HL-60/S4 treated with phorbol 12-myristate 13-acetate at 8.2 ng/mL for 4 days and 3 days (cell line): ENCODE data around the gene CYP27B1.
"Not testable (repeated sequence)": the region's sequence is repeated elsewhere in the genome, so short reads cannot be mapped to it uniquely, and the experiment has no call there.

ENCODE experiments used
- in situ Hi-C: fragments of 300-500 bp; cut with MboI; formaldehyde crosslinking; loops from 2 replicates; pipeline ENCODE4 v1.15.0; 2022; ENCODE audit warnings: low sequenced_read_pairs

The CYP27B1 gene

DNA sequence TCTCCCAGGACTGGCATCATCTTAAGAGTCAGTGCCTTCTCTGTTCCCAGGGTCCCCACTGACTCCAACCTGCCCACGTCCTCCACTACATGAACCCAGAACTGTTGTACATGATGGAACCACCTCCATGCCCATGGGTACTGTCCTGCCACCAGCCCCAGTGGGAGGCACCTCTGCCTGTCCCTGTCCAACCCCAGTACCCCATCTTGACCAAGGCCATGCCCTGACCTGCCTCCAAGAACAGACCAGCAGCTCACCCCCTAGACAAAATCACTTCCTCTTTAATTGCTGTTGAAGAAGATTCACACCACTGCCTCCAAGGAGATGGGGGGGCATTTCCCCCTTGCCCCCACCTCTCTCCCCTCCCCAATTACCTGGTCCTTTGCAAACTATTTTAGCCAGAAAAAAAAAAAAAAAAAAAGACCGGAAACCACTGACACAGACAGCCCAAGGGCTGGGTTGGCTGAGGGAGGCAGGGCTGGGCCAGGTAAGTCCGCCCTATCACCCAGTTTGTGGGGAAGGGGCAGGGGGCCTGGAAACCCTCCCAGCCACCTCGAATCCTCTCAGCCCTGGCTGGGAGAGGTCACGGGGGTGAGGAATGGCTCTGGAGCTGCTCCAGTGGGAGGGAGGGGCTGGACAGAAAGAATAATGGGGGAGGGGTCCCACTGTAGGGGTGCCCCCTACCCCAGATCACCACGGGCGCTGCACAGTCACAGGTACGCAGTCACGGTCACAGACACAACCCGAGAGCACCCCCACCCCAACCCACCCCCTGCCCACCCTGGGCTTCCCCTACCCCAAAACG lies 41.7 kb downstream of the CYP27B1 start:
- in situ Hi-C loops, result no loop called here

DNA sequence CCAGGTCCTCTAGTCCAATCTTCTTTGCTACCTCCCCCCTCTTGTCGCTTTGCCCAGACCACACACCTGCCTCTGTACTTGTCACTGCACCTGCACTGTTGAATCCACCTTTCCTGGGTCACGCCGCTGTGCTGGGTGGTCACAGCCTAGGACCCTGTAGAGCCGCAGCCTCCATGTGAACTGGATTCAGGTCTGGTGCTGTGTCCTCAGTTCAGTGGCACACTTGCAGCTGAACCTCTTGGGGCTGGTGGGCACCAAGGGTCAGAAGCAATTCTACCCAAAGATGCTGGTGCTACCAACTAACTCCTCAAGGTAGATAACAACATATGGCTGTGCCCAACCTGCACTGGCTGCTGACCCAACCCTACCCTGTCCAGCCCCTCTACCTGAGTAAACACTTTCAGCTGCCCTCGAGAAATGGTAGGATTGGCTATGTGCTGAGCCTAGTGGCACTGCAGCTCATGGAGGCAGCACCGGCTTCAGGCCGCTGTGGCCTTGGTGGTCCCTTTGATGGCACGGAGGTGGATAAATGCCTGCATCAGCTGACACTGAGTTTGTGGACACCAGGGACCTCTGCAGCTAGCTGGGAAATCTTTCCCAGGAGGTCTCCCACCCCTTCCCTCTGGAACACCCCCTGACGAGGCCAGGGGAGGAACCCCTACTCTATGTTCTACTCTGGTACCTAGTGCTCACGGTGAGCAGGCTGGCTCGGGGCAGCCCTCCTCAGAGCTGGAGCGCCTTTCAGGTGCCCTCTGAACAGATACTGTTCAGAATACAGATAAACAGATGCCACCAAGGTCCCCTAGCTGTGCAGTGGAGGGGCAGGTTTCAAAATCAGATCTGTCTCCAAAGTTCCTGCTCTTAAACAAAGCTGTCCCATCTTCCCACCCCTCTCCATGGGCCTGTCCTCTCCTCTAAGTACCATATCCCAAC lies 42.6 kb downstream of the CYP27B1 start:
- in situ Hi-C loops, result no loop called here

GRCh38 chr12:57723630-57723962 lies 43.3 kb downstream of the CYP27B1 start:
- in situ Hi-C loops, result no loop called here

DNA sequence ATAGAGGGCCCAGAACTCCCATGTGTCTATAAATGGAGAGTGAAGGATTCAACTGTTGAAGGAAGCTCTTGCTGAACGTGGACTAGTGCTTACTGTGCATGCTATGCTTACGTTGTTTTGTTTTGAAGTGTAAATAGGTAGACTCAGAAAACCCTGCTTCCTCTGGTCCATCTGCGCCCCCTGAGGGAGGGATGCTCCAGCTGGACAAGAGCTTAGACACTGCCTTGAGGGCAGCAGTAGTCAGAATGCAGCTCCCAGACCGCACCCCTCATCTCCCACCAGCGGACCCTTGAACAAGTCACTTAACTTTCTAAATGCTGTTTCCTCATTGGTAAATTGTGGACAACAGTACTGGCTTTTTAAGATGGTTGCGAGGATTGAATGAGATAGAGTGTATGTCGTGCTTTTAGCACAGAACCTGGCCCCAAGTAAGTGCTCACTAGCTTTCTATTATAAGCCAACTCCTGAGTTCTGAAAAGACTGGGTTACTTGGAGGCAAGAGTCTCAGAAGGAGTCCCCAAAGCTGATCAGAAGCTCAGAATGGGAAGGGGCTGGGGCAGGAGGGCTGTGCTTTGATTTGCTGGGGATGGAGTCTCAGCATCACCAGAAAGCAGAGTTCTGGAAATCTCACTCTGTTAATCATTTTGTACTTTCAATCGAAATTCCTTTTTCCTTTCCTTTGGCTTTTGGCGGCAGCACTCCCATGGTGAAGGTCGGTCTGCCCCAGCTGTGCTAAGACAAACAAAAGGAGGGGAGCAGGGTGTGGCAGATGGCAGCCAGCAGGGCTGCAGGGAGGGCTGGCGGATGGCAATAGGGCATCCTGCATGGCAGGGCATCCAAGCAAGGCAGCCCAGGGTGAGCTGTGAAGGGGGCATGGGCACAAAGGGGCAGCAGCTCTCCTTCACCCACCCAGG lies 43.9 kb downstream of the CYP27B1 start:
- in situ Hi-C loops, result no loop called here

GRCh38 chr12:57721846-57722608 lies 44.9 kb downstream of the CYP27B1 start:
- in situ Hi-C loops, result not testable (repeated sequence)

GRCh38 chr12:57720606-57721595 lies 46.0 kb downstream of the CYP27B1 start:
- in situ Hi-C loops, result no loop called here

DNA sequence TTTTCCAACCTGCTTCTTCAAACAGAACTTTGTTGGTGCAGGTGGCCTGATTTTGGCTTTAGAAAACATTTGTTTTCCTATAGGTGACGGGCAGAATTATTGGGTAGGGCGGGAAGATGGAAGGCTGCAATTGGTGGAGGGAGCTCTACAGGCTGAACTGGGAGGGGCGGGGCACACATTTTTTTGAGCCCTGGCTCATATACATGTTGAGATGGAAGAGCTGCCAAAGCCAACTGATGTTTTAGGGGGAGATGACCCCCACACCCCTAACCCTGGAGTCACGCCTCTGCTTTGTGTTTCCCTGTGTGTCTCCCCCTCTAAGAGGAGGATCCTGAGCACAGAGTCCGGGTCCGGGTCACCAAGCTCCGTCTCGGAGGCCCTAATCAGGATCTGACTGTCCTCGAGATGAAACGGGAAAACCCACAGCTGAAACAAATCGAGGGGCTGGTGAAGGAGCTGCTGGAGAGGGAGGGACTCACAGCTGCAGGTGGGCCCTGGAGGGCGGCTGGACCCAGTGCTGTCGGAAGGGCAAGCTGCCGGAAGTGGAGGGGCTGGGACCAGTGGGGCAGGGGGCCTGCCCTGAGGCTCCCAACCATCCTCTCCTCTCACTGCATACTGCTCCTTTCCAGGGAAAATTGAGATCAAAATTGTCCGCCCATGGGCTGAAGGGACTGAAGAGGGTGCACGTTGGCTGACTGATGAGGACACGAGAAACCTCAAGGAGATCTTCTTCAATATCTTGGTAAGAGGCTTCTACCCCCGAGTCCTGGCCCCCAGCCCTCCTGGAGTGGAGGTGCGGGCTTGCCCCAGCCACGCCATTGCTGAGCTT lies 46.9 kb downstream of the CYP27B1 start:
- in situ Hi-C loops, result no loop called here

DNA sequence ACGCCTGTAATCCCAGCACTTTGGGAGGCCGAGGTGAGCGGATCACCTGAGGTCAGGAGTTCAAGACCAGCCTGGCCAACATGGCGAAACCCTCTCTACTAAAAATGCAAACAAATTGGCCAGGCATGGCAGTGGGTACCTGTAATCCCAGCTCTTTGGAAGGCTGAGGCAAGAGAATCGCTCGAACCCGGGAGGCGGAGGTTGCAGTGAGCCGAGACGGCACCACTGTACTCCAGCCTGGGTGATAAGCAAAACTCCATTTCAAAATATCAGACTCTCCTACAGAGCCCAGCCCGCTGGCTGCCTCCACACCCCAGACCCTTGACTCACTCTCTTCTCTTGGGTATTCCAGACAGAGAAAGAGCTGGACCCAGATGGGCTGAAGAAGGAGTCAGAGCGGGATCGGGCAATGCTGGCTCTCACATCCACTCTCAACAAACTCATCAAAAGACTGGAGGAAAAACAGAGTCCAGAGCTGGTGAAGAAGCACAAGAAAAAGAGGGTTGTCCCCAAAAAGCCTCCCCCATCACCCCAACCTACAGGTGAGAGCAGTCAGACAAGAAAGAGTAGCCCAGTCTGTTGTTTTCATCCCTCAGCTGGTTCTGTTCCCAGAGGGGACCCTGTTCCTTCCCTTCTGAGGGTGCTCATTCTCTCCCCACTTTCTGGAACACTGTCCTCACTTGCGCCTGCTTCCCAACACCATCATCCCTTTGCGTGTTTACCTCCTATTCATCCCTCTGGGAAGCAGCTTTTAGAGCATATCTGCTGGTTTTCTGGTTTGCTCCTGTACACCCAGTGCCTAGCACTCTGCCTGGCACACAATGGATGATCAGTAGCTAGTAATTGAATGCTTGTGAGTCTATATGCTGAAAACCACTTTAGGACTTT lies 48.0 kb downstream of the CYP27B1 start:
- in situ Hi-C loops, result no loop called here

- in situ Hi-C loops, result no loop called here
These were observed 48.8 kb downstream of the CYP27B1 start for GRCh38 chr12:57717846-57718640.

GRCh38 chr12:57717131-57717530 lies 49.7 kb downstream of the CYP27B1 start:
- in situ Hi-C loops, result no loop called here

GRCh38 chr12:57716305-57716704 lies 50.6 kb downstream of the CYP27B1 start:
- in situ Hi-C loops, result no loop called here

DNA sequence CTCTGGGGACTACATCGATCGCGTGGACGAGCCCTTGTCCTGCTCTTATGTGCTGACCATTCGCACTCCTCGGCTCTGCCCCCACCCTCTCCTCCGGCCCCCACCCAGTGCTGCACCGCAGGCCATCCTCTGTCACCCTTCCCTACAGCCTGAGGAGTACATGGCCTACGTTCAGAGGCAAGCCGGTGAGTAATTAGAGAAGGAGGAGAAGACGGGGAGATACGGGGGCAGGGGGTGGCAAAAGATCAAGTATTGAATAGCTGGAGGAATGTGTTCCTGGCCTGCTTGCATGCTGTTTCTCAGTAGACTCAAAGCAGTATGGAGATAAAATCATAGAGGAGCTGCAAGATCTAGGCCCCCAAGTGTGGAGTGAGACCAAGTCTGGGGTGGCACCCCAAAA lies 51.1 kb downstream of the CYP27B1 start:
- in situ Hi-C loops, result no loop called here

DNA sequence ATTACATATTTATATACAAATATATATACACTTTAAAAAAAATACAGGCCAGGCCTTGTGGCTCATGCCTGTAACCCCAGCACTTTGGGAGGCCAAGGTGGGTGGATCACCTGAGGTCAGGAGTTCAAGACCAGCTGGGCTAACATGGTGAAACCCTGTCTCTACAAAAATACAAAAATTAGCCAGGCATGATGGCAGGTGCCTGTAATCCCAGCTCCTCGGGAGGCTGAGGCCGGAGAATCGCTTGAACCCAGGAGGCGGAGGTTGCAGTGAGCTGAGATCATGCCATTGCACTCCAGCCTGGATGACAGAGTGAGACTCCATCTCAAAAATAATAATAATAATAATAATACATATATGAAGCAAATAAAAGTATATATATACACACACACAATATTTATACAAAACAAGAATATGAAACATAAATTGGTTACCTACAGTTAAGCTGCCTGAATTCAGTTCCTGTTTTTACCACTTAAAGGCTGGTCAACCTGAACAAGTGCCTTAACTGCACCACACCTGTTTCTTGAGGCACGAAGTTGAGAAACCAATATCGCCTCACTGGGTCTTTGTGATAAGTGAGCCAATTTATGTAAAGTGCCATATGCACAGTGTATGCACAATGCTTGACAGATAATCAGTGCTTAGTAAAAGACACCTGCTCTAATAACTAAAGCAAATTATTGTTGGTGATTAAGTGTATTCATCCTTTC lies 51.7 kb downstream of the CYP27B1 start:
- in situ Hi-C loops, result not testable (repeated sequence)

DNA sequence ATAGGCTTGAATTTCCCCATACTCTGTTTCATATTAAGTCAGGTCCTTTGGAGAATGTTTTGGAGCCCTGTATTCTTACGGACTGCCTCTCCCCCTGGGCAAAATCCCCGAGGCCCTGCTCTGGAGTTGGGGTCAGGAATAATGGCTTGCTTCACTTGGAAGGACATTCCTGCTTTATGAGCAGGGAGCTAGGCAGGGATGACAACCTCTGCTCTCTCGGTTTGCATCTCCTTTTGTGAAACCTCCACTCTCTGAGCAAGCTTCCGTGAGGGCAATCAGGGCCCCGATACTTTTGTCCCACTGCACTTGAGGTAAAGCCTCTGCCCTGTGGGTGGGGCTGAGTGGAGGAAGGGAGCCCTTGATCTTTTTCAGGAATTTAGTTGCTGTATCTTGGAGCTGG lies 53.7 kb downstream of the CYP27B1 start:
- in situ Hi-C loops, result no loop called here

DNA sequence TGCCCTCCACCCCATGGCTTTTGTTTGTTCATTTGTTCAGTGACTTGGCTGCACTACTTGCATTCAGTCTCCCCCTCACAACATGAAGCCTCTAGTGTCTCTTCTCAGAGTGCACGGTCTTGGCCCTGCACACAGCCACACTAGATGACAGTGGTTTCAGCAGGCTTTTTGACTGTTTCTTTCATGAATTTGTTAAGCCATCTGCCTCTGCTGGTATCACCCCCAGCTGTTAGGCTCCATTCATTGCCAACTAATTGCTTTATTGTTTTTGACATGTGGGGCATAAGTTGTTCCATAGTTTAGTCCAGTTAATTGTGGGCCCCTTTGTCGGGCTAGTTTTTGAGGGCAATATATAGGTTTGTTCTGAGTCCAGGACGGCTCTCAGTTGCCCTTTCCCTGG lies 54.2 kb downstream of the CYP27B1 start:
- in situ Hi-C loops, result no loop called here
